Diencephalon (tissue), 1 donor: ENCODE measurements around the gene BCO1. TPM values are rescaled to one million over a fixed set of nuclear protein-coding genes. Genes with fewer than 3 reads are reported as not detected.

Source experiments
- total RNA-seq: library from RNA; depleted of rRNA; stranded (reverse); fragments of >200 nt; gene quantifications from one replicate; pipeline ENCODE4 v1.2.3, GENCODE V29; 2014

BCO1 gene
- total RNA-seq, result 0.46 TPM

GRCh38 chr16:81238296-81239011 is at the start of gene BCO1:
TSS of gene BCO1 (plus strand) at chr16:81238689. CDS start at chr16:81238909, 220 bp downstream.

GRCh38 chr16:81314603-81315270 is 76.2 kb downstream of the BCO1 start, which contains the start of gene GAN:
TSS of gene GAN (plus strand) at chr16:81314962. CDS start at chr16:81315114, 152 bp downstream.

Other genes with a start within 250 kb of the BCO1 start
- gene CMC2, start 231.8 kb upstream of the BCO1 start, total RNA-seq, result 39.9 TPM
- 13.4 TPM for gene CENPN, start 231.5 kb upstream of the BCO1 start, total RNA-seq
- 84.9 TPM for gene ATMIN, start 202.8 kb upstream of the BCO1 start, total RNA-seq
- gene C16orf46, start 161.5 kb upstream of the BCO1 start, total RNA-seq, result 10.1 TPM
- gene GCSH, start 142.3 kb upstream of the BCO1 start, total RNA-seq, result 42.2 TPM
- 44.1 TPM for gene GAN, start 76.3 kb downstream of the BCO1 start, total RNA-seq
- gene CMIP, start 206.1 kb downstream of the BCO1 start, total RNA-seq, result 56.1 TPM